Mononuclear cell (primary cell): ENCODE data around the gene ALG9. TPM values are rescaled to one million over a fixed set of nuclear protein-coding genes. Genes with fewer than 3 reads are reported as not detected.

Experiments
- H3K27me3 ChIP-seq: 2 replicates; pipeline ENCODE4 v1.6.0; 2011; ENCODE audit warnings: low read length, control low read depth; ENCODE audit not compliant: insufficient read depth
- H3K4me1 ChIP-seq: 2 replicates; pipeline ENCODE4 v1.5.1; 2011; ENCODE audit warnings: mild to moderate bottlenecking, low read length, control low read depth; ENCODE audit not compliant: insufficient read depth
- H3K4me3 ChIP-seq: 2 replicates; pipeline ENCODE4 v1.5.1; 2011; ENCODE audit warnings: mild to moderate bottlenecking, low read length, moderate library complexity
- H3K9me3 ChIP-seq: 2 replicates; pipeline ENCODE4 v1.5.1; 2011; ENCODE audit warnings: low read depth, mild to moderate bottlenecking, control low read depth, low read length
- total RNA-seq: library from RNA; depleted of rRNA; stranded (reverse); fragments of >200 nt; gene quantifications from one replicate; pipeline ENCODE4 v1.2.3, GENCODE V29; 2012

Gene ALG9, protein sequence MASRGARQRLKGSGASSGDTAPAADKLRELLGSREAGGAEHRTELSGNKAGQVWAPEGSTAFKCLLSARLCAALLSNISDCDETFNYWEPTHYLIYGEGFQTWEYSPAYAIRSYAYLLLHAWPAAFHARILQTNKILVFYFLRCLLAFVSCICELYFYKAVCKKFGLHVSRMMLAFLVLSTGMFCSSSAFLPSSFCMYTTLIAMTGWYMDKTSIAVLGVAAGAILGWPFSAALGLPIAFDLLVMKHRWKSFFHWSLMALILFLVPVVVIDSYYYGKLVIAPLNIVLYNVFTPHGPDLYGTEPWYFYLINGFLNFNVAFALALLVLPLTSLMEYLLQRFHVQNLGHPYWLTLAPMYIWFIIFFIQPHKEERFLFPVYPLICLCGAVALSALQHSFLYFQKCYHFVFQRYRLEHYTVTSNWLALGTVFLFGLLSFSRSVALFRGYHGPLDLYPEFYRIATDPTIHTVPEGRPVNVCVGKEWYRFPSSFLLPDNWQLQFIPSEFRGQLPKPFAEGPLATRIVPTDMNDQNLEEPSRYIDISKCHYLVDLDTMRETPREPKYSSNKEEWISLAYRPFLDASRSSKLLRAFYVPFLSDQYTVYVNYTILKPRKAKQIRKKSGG
- total RNA-seq, result 23.7 TPM

- peaks cover 19% of the 10 kb centered on the region for H3K4me1 ChIP-seq
- peak within 1 kb of the TSS; percentile 75 for H3K4me3 ChIP-seq
- no peaks in the 10 kb centered on the region for H3K9me3 ChIP-seq
- no peaks in the 10 kb centered on the region for H3K27me3 ChIP-seq
Observed at GRCh38 chr11:111870886-111871692, at the start of gene ALG9. ALG9 (minus strand) TSS chr11:111871581; CDS start chr11:111871482, 99 bp downstream.

DNA sequence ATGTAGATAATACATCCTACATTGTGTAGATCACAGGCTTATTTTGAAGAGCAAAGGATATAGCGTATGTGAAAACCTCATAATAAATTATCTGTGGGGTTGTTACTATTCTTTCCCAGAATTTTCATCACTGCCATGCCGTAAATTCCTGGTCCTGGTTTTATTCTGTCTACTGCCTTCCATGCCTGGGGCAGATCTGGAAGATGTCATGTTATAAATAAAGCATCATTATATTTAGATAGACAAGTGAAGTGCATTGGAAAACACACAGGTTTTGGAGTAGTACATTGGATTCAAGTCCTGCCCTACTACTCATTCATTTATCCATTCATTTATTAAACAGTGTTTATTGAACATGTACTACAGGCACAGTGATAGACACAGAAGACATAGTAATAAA is 49.5 kb upstream of the ALG9 start:
- Histone ChIP-seq H3K4me1 (peaks cover 10% of the 10 kb centered on the region), H3K27me3 (peaks cover 5% of the 10 kb centered on the region), H3K4me3 (no peak overlapping the region), H3K9me3 (no peaks in the 10 kb centered on the region)

- H3K4me3 ChIP-seq, result no peak within 1 kb of the TSS
- no peaks in the 10 kb centered on the region for H3K9me3 ChIP-seq
- peaks cover 15% of the 10 kb centered on the region for H3K27me3 ChIP-seq
- peaks cover 10% of the 10 kb centered on the region for H3K4me1 ChIP-seq
Observed at GRCh38 chr11:111918390-111919256, 47.2 kb upstream of the ALG9 start, which contains the start of gene C11orf52. C11orf52 (plus strand) TSS chr11:111918913; CDS start chr11:111918973, 60 bp downstream.

- Histone ChIP-seq H3K27me3 (peaks cover 20% of the 10 kb centered on the region), H3K4me3 (no peak overlapping the region), H3K4me1 (peaks cover 5% of the 10 kb centered on the region), H3K9me3 (no peaks in the 10 kb centered on the region)
Observed at GRCh38 chr11:111917788-111918187, 46.4 kb upstream of the ALG9 start.

GRCh38 chr11:111917312-111917711 is 45.9 kb upstream of the ALG9 start:
- Histone ChIP-seq H3K4me1 (peaks cover 5% of the 10 kb centered on the region), H3K27me3 (peaks cover 21% of the 10 kb centered on the region), H3K4me3 (no peak overlapping the region), H3K9me3 (no peaks in the 10 kb centered on the region)

- Histone ChIP-seq H3K9me3 (no peaks in the 10 kb centered on the region), H3K27me3 (peaks cover 26% of the 10 kb centered on the region), H3K4me1 (peaks cover under 1% of the 10 kb centered on the region), H3K4me3 (no peak overlapping the region)
Observed at GRCh38 chr11:111916768-111917167, 45.4 kb upstream of the ALG9 start.

- no peaks in the 10 kb centered on the region for H3K9me3 ChIP-seq
- H3K27me3 ChIP-seq, result peaks cover 28% of the 10 kb centered on the region
- H3K4me1 ChIP-seq, result no peaks in the 10 kb centered on the region
- H3K4me3 ChIP-seq, result no peak overlapping the region
Observed at GRCh38 chr11:111913997-111914396, 42.6 kb upstream of the ALG9 start.

- Histone ChIP-seq H3K4me1 (no peaks in the 10 kb centered on the region), H3K27me3 (peaks cover 28% of the 10 kb centered on the region), H3K9me3 (no peaks in the 10 kb centered on the region), H3K4me3 (no peak overlapping the region)
Observed at GRCh38 chr11:111913031-111913861, 41.9 kb upstream of the ALG9 start.

- no peaks in the 10 kb centered on the region for H3K9me3 ChIP-seq
- H3K4me1 ChIP-seq, result no peaks in the 10 kb centered on the region
- H3K4me3 ChIP-seq, result no peak within 1 kb of the TSS
- H3K27me3 ChIP-seq, result peaks cover 28% of the 10 kb centered on the region
Observed at GRCh38 chr11:111912535-111912934, 41.2 kb upstream of the ALG9 start, which contains the start of gene HSPB2. HSPB2 (plus strand) TSS chr11:111912734; CDS start chr11:111912830, 96 bp downstream.

DNA sequence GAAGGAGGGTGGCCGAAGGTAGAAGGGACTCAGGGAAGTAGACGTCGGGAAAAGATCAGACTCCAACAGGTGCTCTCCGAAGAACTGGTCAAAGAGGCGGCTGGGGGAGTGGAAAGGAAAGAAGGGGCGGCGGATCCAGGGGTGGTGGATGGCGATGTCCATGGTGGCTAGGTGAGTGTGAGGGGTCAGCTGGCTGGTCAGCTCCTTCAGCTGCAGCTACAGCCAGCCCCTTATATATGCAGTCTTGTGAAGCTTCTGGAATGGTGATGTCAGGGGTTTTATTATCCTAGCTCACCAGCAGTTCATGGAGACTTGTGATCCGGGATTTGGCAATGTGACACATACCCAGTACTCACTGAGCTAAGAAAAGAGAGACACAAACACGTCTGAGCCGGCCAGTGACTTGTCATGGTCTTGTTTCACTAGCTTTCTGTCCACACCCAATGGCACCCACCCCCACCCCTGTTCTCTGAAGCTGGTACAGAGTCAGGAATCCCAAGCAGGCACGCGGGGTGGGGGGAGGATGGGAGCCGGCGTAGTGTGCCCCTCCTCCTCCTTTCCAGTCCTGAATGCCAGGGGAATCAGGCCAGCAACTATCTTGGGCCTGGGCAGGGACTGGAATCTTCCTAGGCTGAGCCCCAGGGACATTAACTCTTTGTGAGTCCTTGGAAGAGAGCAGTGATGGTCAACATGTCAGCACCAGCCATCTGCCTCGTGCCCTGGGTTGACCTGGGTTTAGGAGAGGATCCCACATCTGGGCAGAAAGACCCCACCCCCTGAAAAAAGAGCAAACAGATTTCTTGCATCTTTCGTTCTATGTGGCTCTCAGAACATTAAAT is 40.4 kb upstream of the ALG9 start, which contains the start of gene CRYAB:
CRYAB (minus strand) TSS at position 208 of the 839 bp plus-strand sequence; CDS start at position 162, 46 bp downstream.
- no peaks in the 10 kb centered on the region for H3K9me3 ChIP-seq
- H3K4me3 ChIP-seq, result no peak within 1 kb of the TSS
- H3K27me3 ChIP-seq, result peaks cover 28% of the 10 kb centered on the region
- H3K4me1 ChIP-seq, result no peaks in the 10 kb centered on the region

GRCh38 chr11:111910676-111911562 is 39.5 kb upstream of the ALG9 start:
- Histone ChIP-seq H3K27me3 (peaks cover 24% of the 10 kb centered on the region), H3K9me3 (no peaks in the 10 kb centered on the region), H3K4me3 (no peak overlapping the region), H3K4me1 (no peaks in the 10 kb centered on the region)

GRCh38 chr11:111909378-111909777 is 38.0 kb upstream of the ALG9 start:
- Histone ChIP-seq H3K4me1 (no peaks in the 10 kb centered on the region), H3K4me3 (no peak overlapping the region), H3K27me3 (peaks cover 21% of the 10 kb centered on the region), H3K9me3 (no peaks in the 10 kb centered on the region)
